AG04449 (cell line): ENCODE data around the gene SF3B6.
A peak's percentile ranks its signal among the peaks of the same experiment; 100 is the strongest.
"Not testable (repeated sequence)": the region's sequence is repeated elsewhere in the genome, so short reads cannot be mapped to it uniquely, and the experiment has no call there.

Source experiments
- CTCF ChIA-PET: fragments of 350-600 bp; formaldehyde crosslinking; extraction: SDS; loops from one replicate; lab custom pipeline; 2021; ENCODE audit warnings: antibody characterized with exemption; lab: Yijun Ruan, JAX
- POLR2A ChIA-PET: fragments of 400-600, 350-600 bp; formaldehyde crosslinking; extraction: SDS; loops from one replicate; lab custom pipeline; 2020; ENCODE audit warnings: antibody characterized with exemption, inconsistent platforms; lab: Yijun Ruan, JAX
- DNase-seq: peaks from one replicate; pipeline ENCODE4 v3.0.0-alpha.2; 2010; ENCODE audit warnings: low read depth, low spot score
- H3K4me3 ChIP-seq: 2 replicates; pipeline ENCODE4 v1.5.1; 2011; ENCODE audit warnings: low read depth, mild to moderate bottlenecking, control low read depth, low read length
- TF ChIP-seq, protein P1 (sequence below): IDR thresholded peaks from one replicate; pipeline ENCODE4 v1.5.1; 2011; ENCODE audit warnings: mild to moderate bottlenecking, moderate library complexity, low read length, control low read depth, inconsistent platforms; ENCODE audit not compliant: insufficient read depth; ENCODE audit errors: missing control alignments

SF3B6 gene

GRCh38 chr2:24121469-24121868 lies 45.3 kb upstream of the SF3B6 start:
- POLR2A ChIA-PET, result interaction anchor here (1.4 kb wide), 1 partner anchor 37 kb away, joined by 5 read pairs; the partner anchor contains the start of gene TP53I3
- DNase-seq, result no peak
- H3K4me3 ChIP-seq, result no peak overlapping the region
- CTCF ChIA-PET, result interaction anchor here (1.3 to 2.5 kb wide), 2 partner anchors 38 to 40 kb away, joined by 3 to 17 read pairs; partner anchors contain the start of gene TP53I3
- TF ChIP-seq, protein P1, sequence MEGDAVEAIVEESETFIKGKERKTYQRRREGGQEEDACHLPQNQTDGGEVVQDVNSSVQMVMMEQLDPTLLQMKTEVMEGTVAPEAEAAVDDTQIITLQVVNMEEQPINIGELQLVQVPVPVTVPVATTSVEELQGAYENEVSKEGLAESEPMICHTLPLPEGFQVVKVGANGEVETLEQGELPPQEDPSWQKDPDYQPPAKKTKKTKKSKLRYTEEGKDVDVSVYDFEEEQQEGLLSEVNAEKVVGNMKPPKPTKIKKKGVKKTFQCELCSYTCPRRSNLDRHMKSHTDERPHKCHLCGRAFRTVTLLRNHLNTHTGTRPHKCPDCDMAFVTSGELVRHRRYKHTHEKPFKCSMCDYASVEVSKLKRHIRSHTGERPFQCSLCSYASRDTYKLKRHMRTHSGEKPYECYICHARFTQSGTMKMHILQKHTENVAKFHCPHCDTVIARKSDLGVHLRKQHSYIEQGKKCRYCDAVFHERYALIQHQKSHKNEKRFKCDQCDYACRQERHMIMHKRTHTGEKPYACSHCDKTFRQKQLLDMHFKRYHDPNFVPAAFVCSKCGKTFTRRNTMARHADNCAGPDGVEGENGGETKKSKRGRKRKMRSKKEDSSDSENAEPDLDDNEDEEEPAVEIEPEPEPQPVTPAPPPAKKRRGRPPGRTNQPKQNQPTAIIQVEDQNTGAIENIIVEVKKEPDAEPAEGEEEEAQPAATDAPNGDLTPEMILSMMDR, result no peak

- DNase-seq, result no peak
- no peak overlapping the region for H3K4me3 ChIP-seq
- POLR2A ChIA-PET, result no interaction called here
- TF ChIP-seq, protein P1, result no peak
- CTCF ChIA-PET, result interaction anchor here (0.8 to 2.5 kb wide), 2 partner anchors 38 to 43 kb away, joined by 3 to 17 read pairs; partner anchors contain the start of gene TP53I3
Measured at GRCh38 chr2:24121066-24121465, 44.9 kb upstream of the SF3B6 start.

DNA sequence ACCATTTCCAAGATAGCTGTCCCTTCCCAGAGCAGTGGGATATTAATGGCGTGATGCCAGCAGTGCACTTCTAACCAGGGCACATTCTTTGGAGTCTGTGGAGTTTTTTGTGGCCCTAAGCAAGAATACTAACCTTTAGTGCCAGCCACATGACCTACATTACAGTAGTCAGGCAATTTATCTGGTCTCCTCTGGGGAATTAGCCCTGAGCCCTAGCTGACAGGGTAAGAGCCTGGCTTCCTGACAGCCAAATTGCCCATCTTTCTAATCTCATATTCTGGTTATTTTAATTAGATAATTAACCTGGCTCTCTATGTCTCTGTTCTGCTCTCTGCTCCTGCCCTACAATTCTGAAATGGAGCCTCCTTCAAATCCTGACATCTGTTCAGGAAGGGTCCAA lies 41.8 kb upstream of the SF3B6 start:
- POLR2A ChIA-PET, result no interaction called here
- no peak overlapping the region for H3K4me3 ChIP-seq
- DNase-seq, result no peak
- CTCF ChIA-PET, result interaction anchor here (2.8 kb wide), 1 partner anchor 33 kb away, joined by 13 read pairs; the partner anchor contains the start of gene TP53I3
- TF ChIP-seq, protein P1, result no peak

DNA sequence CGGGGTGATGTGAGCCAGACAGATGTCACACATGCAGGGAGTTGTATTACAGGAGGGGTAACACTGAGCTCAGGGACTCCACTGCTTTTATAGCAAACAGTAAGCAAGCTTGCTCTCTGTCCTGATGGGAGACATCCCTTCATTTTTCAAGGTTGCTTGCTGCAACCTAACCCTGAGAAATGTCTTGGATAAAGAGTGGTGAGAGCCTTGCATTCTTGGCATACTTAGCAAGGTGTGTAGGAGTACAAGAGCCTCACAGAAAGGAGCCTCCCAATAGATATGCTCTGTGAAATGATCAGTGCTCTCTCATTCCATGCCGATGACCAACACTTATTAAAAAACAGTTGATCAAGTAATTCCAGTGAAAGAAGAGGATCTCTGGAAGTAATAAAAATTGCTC lies 38.9 kb upstream of the SF3B6 start:
- TF ChIP-seq, protein P1, result no peak
- POLR2A ChIA-PET, result no interaction called here
- DNase-seq, result no peak
- CTCF ChIA-PET, result interaction anchor here (2.2 kb wide), 1 partner anchor 31 kb away, joined by 12 read pairs; the partner anchor contains the start of gene TP53I3
- no peak overlapping the region for H3K4me3 ChIP-seq

DNA sequence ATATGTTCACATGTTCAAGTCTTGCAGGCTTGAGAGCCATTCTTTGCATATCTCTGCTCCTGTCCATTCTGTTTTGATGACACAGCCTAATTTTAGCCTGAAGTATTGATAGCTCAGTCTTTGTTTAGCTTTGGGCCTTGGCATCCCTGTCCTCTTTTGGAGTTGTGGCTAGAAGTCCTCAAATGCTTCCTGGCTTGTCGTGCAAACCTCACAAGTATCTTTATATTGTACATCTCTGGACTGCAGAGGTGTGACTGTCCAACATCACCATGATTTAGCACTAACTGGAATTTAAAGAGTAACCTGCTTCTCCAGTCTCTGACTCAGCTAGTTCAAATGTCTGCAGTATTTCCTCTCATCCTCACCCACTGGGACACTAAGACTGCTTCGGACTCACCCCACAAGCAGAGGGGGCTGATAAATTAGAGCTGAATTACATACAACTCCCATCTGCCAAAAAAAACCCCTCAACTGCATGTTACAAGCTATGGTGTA lies 35.3 kb upstream of the SF3B6 start:
- TF ChIP-seq, protein P1, result no peak
- CTCF ChIA-PET, result interaction anchor here (1.0 to 3.4 kb wide), 4 partner anchors 11 to 288 kb away, joined by 3 to 17 read pairs (median 4); partner anchors contain the start of gene TP53I3
- H3K4me3 ChIP-seq, result no peak overlapping the region
- POLR2A ChIA-PET, result interaction anchor here (0.6 to 1.3 kb wide), 3 partner anchors 64 to 184 kb away, joined by 3 read pairs; partner anchors contain the start of gene ATAD2B
- DNase-seq, result peak; percentile 56

- DNase-seq, result no peak
- POLR2A ChIA-PET, result interaction anchor here (0.6 to 1.3 kb wide), 4 partner anchors 26 to 184 kb away, joined by 3 read pairs; partner anchors contain the start of genes ATAD2B and TP53I3
- H3K4me3 ChIP-seq, result no peak overlapping the region
- TF ChIP-seq, protein P1, result no peak
- CTCF ChIA-PET, result interaction anchor here (1.0 to 3.4 kb wide), 5 partner anchors 12 to 288 kb away, joined by 3 to 17 read pairs (median 4); partner anchors contain the start of gene TP53I3
Measured at GRCh38 chr2:24110660-24111303, 34.7 kb upstream of the SF3B6 start.

GRCh38 chr2:24109431-24109830 lies 33.3 kb upstream of the SF3B6 start:
- H3K4me3 ChIP-seq, DNase-seq, POLR2A ChIA-PET: not testable (repeated sequence)
- CTCF ChIA-PET, result interaction anchor here (3.4 kb wide), 1 partner anchor 25 kb away, joined by 17 read pairs; the partner anchor contains the start of gene TP53I3
